Measurements from ENCODE around the gene INPP5E. TPM values are rescaled to one million over a fixed set of nuclear protein-coding genes. Genes with fewer than 3 reads are reported as not detected.

The INPP5E gene
- total and polyA plus RNA-seq, 2 donors (not counting 1 experiment from before 2014, with no cell fraction given): 3.9 to 7.8 TPM

GRCh38 chr9:136447173-136447778 is 7.6 kb upstream of the INPP5E start:
- H3K4me1 ChIP-seq (ENCODE audit: control insufficient read depth, extremely low read depth, insufficient read depth, low read length): no peaks in the 10 kb centered on the region
- TF ChIP-seq EZH2 (IDR thresholded peaks at IDR 0.05; ENCODE audit: low read length, missing control alignments) (no peak), CTCF (conservative IDR thresholded peaks at IDR 0.05 in 1 of 2, IDR thresholded peaks at IDR 0.05 in 1 of 2; ENCODE audit: low read depth in 1 of 2, low read length in 2 of 2) (no peak)
- no peaks in the 10 kb centered on the region for H3K27me3 ChIP-seq (ENCODE audit: control insufficient read depth, insufficient read depth, low read length)
- peaks cover 35% of the 10 kb centered on the region for H3K36me3 ChIP-seq (ENCODE audit: control insufficient read depth, insufficient read depth, low read length)
- no peak overlapping the region for H3K9ac ChIP-seq (ENCODE audit: insufficient read depth, low read length)
- H2AFZ ChIP-seq (ENCODE audit: low read length): no peak overlapping the region
- H3K27ac ChIP-seq (ENCODE audit: insufficient read depth, low read length): no peak overlapping the region
- no peak for DNase-seq (ENCODE audit: low read depth in 2 of 2)
- no peak overlapping the region for H3K4me3 ChIP-seq (replicated peaks in 1 of 4; ENCODE audit: control extremely low read depth in 1 of 4, insufficient read depth in 1 of 4, low read depth in 3 of 4, low read length in 4 of 4)
- H3K4me2 ChIP-seq (ENCODE audit: extremely low read depth, insufficient read depth, low read length): no peak overlapping the region
- H3K9me3 ChIP-seq (ENCODE audit: control insufficient read depth, insufficient read depth, low read depth, low read length): no peaks in the 10 kb centered on the region
- no peaks in the 10 kb centered on the region for H4K20me1 ChIP-seq (ENCODE audit: control insufficient read depth, extremely low read depth, insufficient read depth, low read length)
- H3K79me2 ChIP-seq (ENCODE audit: control insufficient read depth, insufficient read depth, low read length): no peaks in the 10 kb centered on the region

- H3K4me3 ChIP-seq (replicated peaks in 1 of 4; ENCODE audit: control extremely low read depth in 1 of 4, insufficient read depth in 1 of 4, low read depth in 3 of 4, low read length in 4 of 4): no peak overlapping the region
- no peaks in the 10 kb centered on the region for H4K20me1 ChIP-seq (ENCODE audit: control insufficient read depth, extremely low read depth, insufficient read depth, low read length)
- peaks cover 37% of the 10 kb centered on the region for H3K36me3 ChIP-seq (ENCODE audit: control insufficient read depth, insufficient read depth, low read length)
- H3K4me2 ChIP-seq (ENCODE audit: extremely low read depth, insufficient read depth, low read length): no peak overlapping the region
- H3K79me2 ChIP-seq (ENCODE audit: control insufficient read depth, insufficient read depth, low read length): no peaks in the 10 kb centered on the region
- no peak overlapping the region for H2AFZ ChIP-seq (ENCODE audit: low read length)
- H3K4me1 ChIP-seq (ENCODE audit: control insufficient read depth, extremely low read depth, insufficient read depth, low read length): no peaks in the 10 kb centered on the region
- no peak overlapping the region for H3K27ac ChIP-seq (ENCODE audit: insufficient read depth, low read length)
- H3K9ac ChIP-seq (ENCODE audit: insufficient read depth, low read length): no peak overlapping the region
- H3K9me3 ChIP-seq (ENCODE audit: control insufficient read depth, insufficient read depth, low read depth, low read length): no peaks in the 10 kb centered on the region
- H3K27me3 ChIP-seq (ENCODE audit: control insufficient read depth, insufficient read depth, low read length): no peaks in the 10 kb centered on the region
- no peak for DNase-seq (ENCODE audit: low read depth in 2 of 2)
- TF ChIP-seq CTCF (conservative IDR thresholded peaks at IDR 0.05 in 1 of 2, IDR thresholded peaks at IDR 0.05 in 1 of 2; ENCODE audit: low read depth in 1 of 2, low read length in 2 of 2) (no peak), EZH2 (IDR thresholded peaks at IDR 0.05; ENCODE audit: low read length, missing control alignments) (no peak)
Observed at GRCh38 chr9:136445799-136446198, 6.2 kb upstream of the INPP5E start.

- Histone ChIP-seq H3K9ac (ENCODE audit: insufficient read depth, low read length) (no peak overlapping the region), H3K4me2 (ENCODE audit: extremely low read depth, insufficient read depth, low read length) (no peak overlapping the region), H4K20me1 (ENCODE audit: control insufficient read depth, extremely low read depth, insufficient read depth, low read length) (no peaks in the 10 kb centered on the region)
Observed at GRCh38 chr9:136444102-136444501, 4.5 kb upstream of the INPP5E start.

More at GRCh38 chr9:136444102-136444501, 4.5 kb upstream of the INPP5E start:
- Histone ChIP-seq H2AFZ (ENCODE audit: low read length) (no peak overlapping the region), H3K27ac (ENCODE audit: insufficient read depth, low read length) (no peak overlapping the region), H3K27me3 (ENCODE audit: control insufficient read depth, insufficient read depth, low read length) (no peaks in the 10 kb centered on the region), H3K79me2 (ENCODE audit: control insufficient read depth, insufficient read depth, low read length) (peaks cover under 1% of the 10 kb centered on the region), H3K4me1 (ENCODE audit: control insufficient read depth, extremely low read depth, insufficient read depth, low read length) (peaks cover 4% of the 10 kb centered on the region), H3K36me3 (ENCODE audit: control insufficient read depth, insufficient read depth, low read length) (peaks cover 38% of the 10 kb centered on the region), H3K9me3 (ENCODE audit: control insufficient read depth, insufficient read depth, low read depth, low read length) (no peaks in the 10 kb centered on the region), H3K4me3 (replicated peaks in 1 of 4; ENCODE audit: control extremely low read depth in 1 of 4, insufficient read depth in 1 of 4, low read depth in 3 of 4, low read length in 4 of 4) (no peak overlapping the region)
- TF ChIP-seq EZH2 (IDR thresholded peaks at IDR 0.05; ENCODE audit: low read length, missing control alignments): no peak
- no peak for TF ChIP-seq CTCF (conservative IDR thresholded peaks at IDR 0.05 in 1 of 2, IDR thresholded peaks at IDR 0.05 in 1 of 2; ENCODE audit: low read depth in 1 of 2, low read length in 2 of 2)
- DNase-seq (ENCODE audit: low read depth in 2 of 2): no peak
